Right lobe of liver (tissue), 4 donors: Measurements from ENCODE around the gene RCSD1.

Source experiments
- POLR2A ChIP-seq: fragments of 450-650 bp; IDR thresholded peaks from one replicate; pipeline ENCODE4 v1.6.1; 2017; ENCODE audit warnings: antibody characterized with exemption, mild to moderate bottlenecking
- TF ChIP-seq, protein P1 (sequence below), 4 donors: fragments of 200-600 bp in 3 of 4; fragments of 450-650 bp in 1 of 4; IDR thresholded peaks; one replicate each; pipeline versions ENCODE4 v1.5.1 to v1.8.0; 2016 to 2022; ENCODE audit warnings: antibody characterized with exemption in 4 of 4, mild to moderate bottlenecking in 2 of 4
- donor health status: DM: no; HTN: no; CAD: no.
- donor health status: DM: no; HTN: no; CAD: no.
- donor health status: DM: no; HTN: yes; CAD: no.

DNA sequence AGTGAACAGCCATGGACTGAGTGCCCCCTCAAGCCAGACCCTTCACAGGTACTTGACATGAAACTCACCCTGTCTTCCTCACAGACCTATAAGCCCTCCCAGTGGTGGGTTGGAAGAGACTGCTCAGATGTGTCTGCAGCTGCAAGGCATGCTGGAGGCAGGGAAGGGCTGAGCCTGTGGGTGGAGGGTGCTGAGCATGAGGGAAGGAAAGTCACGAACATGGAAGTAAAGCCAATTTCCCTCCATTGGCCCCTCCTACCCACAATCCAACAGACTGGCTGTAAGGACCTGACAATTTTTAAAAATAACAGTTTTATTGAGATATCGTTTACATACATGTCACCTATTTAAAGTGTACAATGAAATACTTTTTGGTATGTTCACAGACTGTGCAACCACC, 44.1 kb downstream of the RCSD1 start:
- TF ChIP-seq, protein P1, sequence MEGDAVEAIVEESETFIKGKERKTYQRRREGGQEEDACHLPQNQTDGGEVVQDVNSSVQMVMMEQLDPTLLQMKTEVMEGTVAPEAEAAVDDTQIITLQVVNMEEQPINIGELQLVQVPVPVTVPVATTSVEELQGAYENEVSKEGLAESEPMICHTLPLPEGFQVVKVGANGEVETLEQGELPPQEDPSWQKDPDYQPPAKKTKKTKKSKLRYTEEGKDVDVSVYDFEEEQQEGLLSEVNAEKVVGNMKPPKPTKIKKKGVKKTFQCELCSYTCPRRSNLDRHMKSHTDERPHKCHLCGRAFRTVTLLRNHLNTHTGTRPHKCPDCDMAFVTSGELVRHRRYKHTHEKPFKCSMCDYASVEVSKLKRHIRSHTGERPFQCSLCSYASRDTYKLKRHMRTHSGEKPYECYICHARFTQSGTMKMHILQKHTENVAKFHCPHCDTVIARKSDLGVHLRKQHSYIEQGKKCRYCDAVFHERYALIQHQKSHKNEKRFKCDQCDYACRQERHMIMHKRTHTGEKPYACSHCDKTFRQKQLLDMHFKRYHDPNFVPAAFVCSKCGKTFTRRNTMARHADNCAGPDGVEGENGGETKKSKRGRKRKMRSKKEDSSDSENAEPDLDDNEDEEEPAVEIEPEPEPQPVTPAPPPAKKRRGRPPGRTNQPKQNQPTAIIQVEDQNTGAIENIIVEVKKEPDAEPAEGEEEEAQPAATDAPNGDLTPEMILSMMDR (IDR thresholded peaks at IDR 0.05): no peak
- no peak for TF ChIP-seq POLR2A
